SK-MEL-5 (cell line): ENCODE results near the gene TTC28. TPM values are rescaled to one million over a fixed set of nuclear protein-coding genes. Genes with fewer than 3 reads are reported as not detected.
"Not testable (repeated sequence)": the region's sequence is repeated elsewhere in the genome, so short reads cannot be mapped to it uniquely, and the experiment has no call there.

Experiments
- DNase-seq: peaks from one replicate; pipeline ENCODE4 v3.0.0-alpha.2; 2016; ENCODE audit warnings: low read depth, low spot score
- in situ Hi-C: cut with HindIII; loops from 2 replicates; pipeline ENCODE4 v1.10.0; 2016; ENCODE audit warnings: low sequenced_read_pairs, high pct_unique_total_duplicates, low pct_unique_long_range_greater_than_20kb
- total RNA-seq: library from RNA; depleted of rRNA; stranded (reverse); fragments of >200 nt; shearing (Covaris generic); gene quantifications from 2 replicates; pipeline ENCODE4 v1.2.3, GENCODE V29; 2014

TTC28 gene
- total RNA-seq, 1 experiment from 2014 or later, result 5.8 TPM

DNA sequence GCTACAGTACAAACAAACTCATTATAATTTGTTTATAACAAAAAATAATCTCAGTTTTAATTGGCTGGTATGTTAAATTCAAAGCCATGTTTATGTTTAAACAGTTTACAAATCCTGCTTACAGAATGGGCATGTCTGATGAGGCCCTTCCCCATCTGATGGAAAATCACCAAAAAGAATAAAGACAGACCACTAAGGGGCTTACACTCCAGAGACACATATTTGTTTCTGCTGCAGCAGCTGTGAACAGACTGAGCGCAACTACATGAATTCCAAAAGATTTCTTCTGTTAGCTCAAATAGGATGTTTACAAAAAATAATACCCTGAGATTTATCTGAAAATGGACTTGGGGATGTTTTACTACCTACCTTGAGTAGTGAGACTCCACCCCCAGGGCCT is 585.9 kb downstream of the TTC28 start:
- in situ Hi-C loops, result no loop called here

DNA sequence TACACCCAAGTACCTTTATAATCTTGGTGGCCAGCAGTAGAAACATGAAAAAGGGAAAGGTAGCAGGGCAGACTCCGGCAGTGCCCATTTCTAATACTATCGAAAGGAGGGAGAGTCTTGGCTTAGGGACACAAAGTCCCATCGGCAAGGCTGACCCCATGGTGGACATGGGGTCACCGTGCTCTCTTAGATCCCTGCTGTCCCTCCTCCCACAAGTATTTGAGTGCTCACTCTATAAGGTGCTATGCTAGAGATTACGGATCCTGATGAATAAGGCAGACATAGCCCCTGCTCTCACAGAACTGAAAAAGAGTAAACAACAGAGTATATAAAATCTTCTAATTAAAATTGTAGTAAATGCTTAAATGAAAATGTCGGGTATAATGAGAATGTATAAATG is 588.2 kb downstream of the TTC28 start:
- in situ Hi-C loops, result no loop called here
- DNase-seq, result no peak

More for the DNA sequence above, 585.9 kb downstream of the TTC28 start:
- DNase-seq, result no peak

DNA sequence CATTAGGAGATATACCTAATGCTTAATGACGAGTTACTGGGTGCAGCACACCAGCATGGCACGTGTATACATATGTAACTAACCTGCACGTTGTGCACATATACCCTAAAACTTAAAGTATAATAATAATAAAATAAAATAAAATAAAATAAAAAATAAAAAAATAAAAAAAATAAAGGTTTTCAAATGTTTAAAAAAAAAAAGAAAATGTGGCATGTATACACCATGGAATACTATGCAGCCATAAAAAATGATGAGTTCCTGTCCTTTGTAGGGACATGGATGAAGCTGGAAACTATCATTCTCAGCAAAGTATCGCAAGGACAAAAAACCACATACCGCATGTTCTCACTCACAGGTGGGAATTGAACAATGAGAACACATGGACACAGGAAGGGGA is 590.1 kb downstream of the TTC28 start:
- in situ Hi-C loops, DNase-seq: not testable (repeated sequence)

DNA sequence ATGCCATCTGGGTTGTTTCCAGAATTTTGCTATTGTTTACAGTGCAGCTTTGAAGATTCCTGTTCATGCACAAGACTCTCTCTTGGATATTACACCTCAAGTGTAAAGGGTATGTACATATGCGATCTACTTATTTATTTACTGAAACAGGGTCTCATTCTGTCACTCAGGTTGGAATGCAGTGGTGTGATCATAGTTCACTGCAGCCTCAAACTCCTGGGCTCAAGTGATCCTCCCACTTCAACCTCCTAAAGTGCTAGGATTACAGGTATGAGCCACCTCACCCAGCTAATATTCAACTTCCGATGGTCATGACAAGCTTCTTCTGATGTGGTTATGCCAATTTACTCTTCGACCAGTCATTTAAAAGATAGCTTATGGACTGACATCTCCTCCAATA is 602.5 kb downstream of the TTC28 start:
- in situ Hi-C loops, result no loop called here
- no peak for DNase-seq

DNA sequence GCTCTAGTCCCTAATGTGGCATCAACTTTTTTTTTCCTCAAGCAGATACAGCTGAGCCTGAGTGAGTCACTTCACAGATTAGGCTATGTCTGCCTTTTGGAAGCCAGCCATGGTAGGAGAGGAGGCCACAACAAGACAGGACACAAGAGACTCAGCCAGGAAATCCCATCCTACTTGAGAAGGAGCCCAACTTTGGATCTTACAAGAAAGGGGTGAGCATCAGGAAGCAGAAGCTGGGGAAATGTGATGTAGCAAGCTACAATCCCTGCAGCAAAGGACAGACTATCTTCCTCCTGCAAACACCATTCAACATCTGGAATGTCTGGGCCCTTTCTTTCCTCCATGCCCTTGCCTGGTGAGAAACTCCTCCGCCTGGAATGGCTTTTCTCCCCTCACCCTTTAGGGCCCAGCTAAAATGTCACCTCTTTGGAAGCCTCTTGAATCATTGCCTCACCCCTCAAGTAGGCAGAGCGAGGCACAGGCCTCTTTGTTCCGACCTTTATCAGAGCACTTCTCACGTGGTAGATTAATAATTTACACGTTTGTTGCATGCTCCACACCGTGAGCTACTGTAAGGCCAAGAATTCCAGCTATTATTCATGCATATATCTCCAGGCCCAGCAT is 604.2 kb downstream of the TTC28 start:
- peak; percentile 8 for DNase-seq
- in situ Hi-C loops, result no loop called here

DNA sequence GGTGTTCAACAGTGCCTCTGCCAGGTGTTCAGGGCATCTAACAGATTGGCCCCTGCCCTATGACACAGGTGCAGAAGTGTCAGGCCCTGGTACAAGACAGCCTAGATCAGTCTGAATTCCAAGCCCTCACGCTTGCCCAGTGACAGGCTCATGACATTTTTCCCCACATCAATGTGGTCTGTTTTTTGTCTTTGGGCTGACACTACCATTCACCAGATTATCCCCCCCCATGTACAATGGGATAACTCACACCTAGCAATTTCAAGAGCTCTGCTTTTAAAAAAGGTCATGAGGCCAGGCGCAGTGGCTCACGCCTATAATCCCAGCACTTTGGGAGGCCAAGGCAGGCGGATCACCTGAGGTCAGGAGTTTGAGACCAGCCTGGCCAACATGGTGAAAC is 605.1 kb downstream of the TTC28 start:
- in situ Hi-C loops, result no loop called here
- DNase-seq, result no peak

DNA sequence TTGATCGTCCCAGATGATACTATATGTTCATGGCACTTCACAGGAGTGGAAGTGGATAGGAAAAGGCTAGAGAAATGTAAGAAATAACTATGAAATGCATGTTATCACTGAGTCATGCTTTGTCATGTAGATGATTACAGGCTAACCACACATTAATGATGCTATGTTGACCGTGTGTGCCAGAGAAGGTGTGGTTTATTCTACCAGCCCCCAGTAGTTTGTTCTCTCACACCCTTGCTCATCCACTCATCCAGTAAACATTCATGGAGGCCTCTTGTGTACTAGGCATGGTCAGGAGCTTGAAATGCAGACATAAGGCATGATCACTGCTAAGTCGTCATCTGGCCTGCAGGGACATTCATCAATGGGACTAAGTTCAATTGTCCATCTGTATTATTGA is 607.6 kb downstream of the TTC28 start:
- in situ Hi-C loops, result no loop called here
- DNase-seq, result no peak

DNA sequence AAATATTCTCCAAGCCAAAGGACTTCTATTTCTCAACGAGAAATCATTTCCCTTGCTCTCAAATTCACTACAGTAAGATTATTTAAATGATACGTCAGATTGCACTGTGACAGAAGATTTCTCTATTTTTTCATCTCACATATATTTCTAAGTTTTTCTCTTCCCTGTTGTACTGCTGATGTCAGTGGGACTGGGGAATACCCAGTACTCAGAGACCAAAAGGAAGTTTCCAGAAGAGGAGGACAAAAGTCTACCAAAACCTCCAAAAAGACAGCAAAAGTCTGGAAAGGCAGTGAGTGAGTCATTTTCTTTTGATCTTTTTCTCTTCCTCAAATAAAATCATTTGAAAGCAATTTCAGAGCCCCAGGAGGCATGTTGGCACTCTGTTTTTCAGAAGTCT is 610.8 kb downstream of the TTC28 start:
- in situ Hi-C loops, result no loop called here
- no peak for DNase-seq

DNA sequence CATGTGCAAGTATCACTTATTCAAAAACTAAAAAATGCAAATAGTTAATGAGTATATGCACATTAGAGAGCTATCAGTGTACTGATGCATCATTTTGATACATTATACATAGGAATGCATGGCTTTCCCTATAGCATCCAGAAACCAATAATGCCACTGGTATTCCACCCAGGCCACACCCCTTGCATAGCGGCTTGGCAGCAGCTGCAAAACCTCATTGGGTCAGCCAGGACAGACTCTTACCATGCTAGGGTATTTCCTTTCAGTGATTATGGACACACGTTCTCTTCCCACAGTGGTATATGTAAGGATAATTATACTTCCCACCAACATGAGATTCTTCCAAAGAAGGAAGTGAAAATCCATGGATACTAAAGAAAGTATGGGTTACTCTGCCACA is 614.7 kb downstream of the TTC28 start:
- DNase-seq, result no peak
- in situ Hi-C loops, result no loop called here

DNA sequence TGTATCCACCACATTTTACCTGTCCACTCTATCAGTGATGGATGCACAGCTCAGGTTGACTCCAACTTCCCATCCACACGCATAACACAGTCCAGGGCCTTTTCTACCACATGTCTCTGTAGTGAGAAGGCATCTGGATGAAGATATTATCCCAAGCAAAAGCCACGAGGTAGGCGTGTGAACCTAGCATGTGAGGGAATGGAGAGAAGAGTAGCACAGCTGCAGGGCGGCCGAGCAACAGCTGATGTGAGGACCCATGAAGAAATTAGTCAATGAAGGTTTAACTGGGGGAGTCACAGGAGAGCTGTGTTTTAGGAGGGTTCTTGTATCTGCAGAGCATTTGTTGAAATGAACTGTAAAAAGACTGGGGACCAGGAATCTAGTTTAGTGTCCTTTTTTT is 616.0 kb downstream of the TTC28 start:
- in situ Hi-C loops, result no loop called here
- no peak for DNase-seq

DNA sequence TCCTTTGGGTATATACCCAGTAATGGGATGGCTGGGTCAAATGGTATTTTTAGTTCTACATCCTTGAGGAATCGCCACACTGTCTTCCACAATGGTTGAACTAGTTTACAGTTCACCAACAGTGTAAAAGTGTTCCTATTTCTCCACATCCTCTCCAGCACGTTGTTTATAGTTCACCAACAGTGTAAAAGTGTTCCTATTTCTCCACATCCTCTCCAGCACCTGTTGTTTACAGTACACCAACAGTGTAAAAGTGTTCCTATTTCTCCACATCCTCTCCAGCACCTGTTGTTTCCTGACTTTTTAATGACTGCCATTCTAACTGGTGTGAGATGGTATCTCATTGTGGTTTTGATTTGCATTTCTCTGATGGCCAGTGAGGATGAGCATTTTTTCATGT is 619.0 kb downstream of the TTC28 start:
- DNase-seq, in situ Hi-C loops: not testable (repeated sequence)

DNA sequence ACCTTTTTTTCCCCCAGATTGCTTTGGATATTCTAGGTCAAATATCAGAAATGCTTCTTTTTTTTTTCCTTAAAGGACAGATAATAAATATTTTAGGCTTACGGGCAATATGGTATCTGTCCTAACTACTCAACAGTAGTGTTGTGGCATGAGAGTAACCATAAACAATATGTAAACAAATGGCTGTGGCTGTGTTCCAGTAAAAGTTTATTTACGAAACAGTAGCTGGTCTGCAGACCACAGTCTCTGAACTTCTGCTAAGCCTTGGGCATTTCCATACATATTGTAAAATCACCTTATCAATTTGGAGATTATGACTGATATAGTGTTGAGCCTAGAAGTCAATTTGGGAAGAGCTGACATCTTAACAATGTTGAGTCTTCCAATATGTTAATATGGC is 621.6 kb downstream of the TTC28 start:
- DNase-seq, result no peak
- in situ Hi-C loops, result no loop called here

DNA sequence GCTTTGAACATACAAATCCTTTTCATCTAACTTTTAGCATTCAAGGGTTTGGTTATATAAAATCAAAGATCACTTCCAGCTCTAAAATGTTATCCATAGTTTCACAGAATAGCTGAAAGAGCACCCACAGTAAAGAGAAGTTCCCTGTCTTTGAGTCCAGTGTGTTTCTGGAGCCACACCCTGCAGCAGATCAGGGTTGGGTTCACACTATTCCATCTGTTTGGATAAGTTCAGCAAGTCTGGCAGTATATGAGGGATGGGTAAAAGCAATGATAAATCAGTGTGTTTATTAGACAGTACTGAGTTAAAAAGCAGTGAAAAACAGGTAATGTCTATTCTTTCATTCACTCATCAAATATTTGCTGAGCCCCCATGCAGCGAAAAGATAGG is 624.8 kb downstream of the TTC28 start:
- in situ Hi-C loops, result no loop called here
- no peak for DNase-seq

DNA sequence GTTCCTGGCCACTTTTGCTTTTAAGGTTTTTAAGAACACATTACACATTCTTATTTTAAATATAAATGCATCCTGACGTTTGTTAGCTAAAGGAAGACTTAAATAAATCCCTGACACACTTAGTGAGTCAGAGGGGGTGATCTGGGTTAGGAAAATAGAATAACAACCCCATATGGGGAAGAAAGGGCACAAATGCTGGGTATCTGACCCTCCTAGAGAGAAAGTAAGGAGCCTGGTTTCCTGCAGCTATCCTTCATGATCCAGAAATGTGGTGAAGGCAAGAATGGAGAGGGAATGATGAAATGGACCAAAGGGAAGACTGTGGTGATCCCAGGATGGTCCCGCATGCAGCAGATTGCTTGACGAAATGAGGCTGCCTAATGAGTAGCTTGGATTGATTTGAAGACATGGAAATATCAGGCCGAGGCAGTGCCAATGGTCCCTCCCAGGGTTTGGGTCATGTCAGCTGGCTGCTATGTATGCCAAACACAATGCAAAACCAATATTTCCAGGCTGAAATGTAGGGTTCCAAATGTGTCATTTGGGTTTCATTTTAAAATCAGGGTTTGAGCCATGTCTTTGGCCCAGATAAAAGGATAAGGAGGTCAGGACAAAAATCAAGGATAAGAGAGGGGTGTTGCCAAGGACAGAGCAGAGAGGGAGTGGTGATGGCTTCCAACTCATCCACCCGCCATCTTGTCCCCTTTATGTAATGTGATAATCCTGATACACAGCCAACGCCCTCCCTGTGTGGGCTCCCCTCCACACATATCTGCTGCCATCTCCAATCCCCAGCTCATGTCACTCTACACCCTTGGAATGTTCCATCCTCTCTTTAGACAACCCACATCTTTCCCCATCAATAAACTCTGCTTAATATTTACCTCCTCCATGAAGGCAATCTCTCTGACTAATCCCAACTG is 625.5 kb downstream of the TTC28 start:
- in situ Hi-C loops, result no loop called here
- no peak for DNase-seq

DNA sequence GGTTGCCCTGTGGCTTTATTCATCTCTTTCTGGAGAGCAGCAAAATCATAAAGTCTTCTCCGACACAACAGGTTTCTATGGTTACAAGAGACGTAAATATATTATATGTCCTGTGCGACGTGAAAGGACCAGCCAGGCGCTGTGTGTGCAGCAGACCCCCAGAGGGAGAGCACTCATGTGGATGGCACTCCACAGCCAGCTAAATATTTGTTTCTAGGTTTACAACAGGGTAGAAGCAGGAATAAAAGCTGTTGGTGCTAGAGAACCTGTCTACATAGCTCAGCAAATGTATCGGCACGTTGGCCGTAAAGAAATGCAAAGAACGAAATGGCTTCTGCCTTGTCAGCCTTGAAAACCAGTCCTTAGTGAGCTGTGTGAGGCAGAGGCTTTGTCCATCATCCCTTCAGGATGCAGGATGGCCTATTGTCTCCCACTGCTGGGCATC is 626.8 kb downstream of the TTC28 start:
- in situ Hi-C loops, result no loop called here

DNA sequence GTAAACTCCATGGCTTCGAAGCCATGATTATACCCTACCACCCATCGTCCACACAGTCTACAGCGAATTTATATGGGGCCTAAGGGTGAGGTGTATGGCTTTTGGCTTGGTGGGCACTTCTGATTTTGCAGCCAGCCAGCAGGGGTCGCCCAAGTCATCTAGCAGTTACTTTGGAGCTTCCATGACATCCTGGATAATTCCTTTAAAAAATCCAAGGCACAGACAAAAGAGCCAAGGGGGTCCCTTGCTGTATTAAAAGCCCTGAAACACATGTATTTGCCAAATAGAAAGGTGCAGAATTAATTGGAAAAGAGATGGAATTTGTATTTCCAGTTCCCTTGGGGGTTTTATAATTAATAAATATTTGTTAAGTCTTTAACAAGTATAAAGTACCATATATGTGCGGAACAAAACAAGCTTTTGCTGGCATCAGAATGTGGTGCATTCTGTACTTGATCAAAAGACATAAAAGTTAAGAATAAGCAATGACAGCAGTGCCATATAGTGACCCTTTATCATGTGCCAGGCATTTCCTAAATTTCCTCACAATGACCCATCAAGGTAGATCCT is 627.8 kb downstream of the TTC28 start:
- DNase-seq, result peak; percentile 84
- in situ Hi-C loops, result no loop called here

More for the DNA sequence above, 626.8 kb downstream of the TTC28 start:
- no peak for DNase-seq

DNA sequence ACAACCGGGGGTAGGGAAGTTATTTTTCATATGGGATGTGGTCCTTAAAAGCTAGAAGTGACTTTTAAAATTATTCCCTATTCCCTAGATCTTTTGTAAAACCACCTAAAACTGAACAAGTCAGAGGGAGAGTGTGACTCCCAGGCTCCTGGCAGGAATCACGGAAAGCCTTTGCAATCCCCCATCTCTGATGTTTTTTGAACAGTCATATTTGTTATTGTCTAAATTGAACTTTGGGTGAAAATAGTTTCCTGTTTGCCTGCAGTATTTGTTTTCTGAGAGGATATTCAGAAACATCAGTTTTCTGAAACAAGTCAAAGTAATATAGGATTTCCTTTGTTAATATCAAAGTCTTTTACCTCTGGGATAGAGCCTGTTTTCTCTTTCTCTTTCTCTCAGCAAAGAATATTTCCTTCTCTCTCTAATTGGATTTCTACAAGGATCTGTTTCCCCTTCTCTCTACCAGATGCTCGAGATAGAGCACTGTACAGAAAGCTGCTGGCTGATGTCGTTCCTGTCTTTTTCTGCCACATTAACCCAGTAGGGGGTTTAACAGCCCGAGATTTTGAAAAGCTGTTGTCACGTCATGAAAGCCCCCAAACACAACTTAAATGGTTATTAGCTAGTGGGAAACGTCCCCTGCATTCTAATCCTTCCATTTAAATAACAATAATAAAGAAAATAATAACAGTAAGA is 628.4 kb downstream of the TTC28 start:
- DNase-seq, result no peak
- in situ Hi-C loops, result no loop called here

DNA sequence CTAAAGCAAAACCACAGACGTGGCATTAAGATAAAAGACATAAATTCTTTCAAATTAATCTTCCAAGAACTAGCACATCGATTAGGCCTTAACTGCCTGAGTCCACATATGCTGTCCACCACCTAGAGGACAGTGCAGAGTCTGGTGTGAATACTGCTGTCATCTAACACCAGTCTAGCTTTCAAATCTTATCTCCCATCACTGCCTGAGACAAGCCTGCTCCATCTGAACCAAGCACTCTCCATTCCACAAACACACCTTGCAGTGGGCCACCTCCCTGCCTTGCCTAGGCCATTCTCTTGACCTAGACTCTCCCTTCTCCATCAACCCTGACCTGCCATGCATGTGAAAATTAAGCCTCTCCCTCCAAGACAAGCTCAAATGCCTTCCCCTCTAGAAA is 631.1 kb downstream of the TTC28 start:
- DNase-seq, result no peak
- in situ Hi-C loops, result no loop called here
